Measurements from ENCODE around the gene KCND2.

Gene KCND2

GRCh38 chr7:120615703-120616102, 342.7 kb downstream of the KCND2 start:
- no peak overlapping the region for H3K4me3 ChIP-seq (ENCODE audit: low read length)
- H3K4me1 ChIP-seq (ENCODE audit: control insufficient read depth, insufficient read depth, low read length): no peaks in the 10 kb centered on the region
- H3K27ac ChIP-seq (ENCODE audit: low read length): no peak overlapping the region
- WGBS (ENCODE audit: insufficient coverage, insufficient read length): no CpG with 5 or more reads among the region's 3 CpGs
- no peak for DNase-seq (ENCODE audit: low read depth, low spot score)
- no peaks in the 10 kb centered on the region for H3K9me3 ChIP-seq (ENCODE audit: control insufficient read depth, insufficient read depth, low read length)
- H3K27me3 ChIP-seq (ENCODE audit: control insufficient read depth, insufficient read depth, low read length): no peaks in the 10 kb centered on the region
- H3K36me3 ChIP-seq (ENCODE audit: control insufficient read depth, insufficient read depth, low read length): no peaks in the 10 kb centered on the region

DNA sequence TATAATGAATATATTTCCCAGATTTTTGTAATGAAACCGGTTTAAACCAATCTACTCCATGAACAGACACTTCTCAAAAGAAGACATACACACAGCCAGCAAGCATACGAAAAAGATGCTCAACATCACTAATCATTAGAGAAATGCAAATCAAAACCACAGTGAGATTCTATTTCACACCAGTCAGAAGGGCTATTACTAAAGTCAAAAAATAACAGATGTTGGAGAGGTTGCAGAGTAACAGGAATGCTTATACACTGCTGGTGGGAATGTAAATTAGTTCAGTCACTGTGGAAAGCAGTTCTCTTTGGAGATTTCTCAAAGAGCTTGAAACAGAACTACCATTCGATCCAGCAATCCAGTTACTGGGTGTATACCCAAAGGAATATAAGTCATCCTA, 344.3 kb downstream of the KCND2 start:
- Histone ChIP-seq H3K27ac (ENCODE audit: low read length) (no peak overlapping the region), H3K9me3 (ENCODE audit: control insufficient read depth, insufficient read depth, low read length) (no peaks in the 10 kb centered on the region), H3K4me3 (ENCODE audit: low read length) (no peak overlapping the region), H3K4me1 (ENCODE audit: control insufficient read depth, insufficient read depth, low read length) (no peaks in the 10 kb centered on the region), H3K27me3 (ENCODE audit: control insufficient read depth, insufficient read depth, low read length) (no peaks in the 10 kb centered on the region), H3K36me3 (ENCODE audit: control insufficient read depth, insufficient read depth, low read length) (no peaks in the 10 kb centered on the region)
- no CpG with 5 or more reads among the region's 3 CpGs for WGBS (ENCODE audit: insufficient coverage, insufficient read length)
- DNase-seq (ENCODE audit: low read depth, low spot score): no peak

- Histone ChIP-seq H3K36me3 (ENCODE audit: control insufficient read depth, insufficient read depth, low read length) (no peaks in the 10 kb centered on the region), H3K27ac (ENCODE audit: low read length) (no peak overlapping the region), H3K4me1 (ENCODE audit: control insufficient read depth, insufficient read depth, low read length) (no peaks in the 10 kb centered on the region), H3K4me3 (ENCODE audit: low read length) (no peak overlapping the region), H3K9me3 (ENCODE audit: control insufficient read depth, insufficient read depth, low read length) (no peaks in the 10 kb centered on the region), H3K27me3 (ENCODE audit: control insufficient read depth, insufficient read depth, low read length) (no peaks in the 10 kb centered on the region)
- no CpG with 5 or more reads among the region's 1 CpG for WGBS (ENCODE audit: insufficient coverage, insufficient read length)
- no peak for DNase-seq (ENCODE audit: low read depth, low spot score)
Observed at GRCh38 chr7:120628251-120628650, 355.3 kb downstream of the KCND2 start.

DNA sequence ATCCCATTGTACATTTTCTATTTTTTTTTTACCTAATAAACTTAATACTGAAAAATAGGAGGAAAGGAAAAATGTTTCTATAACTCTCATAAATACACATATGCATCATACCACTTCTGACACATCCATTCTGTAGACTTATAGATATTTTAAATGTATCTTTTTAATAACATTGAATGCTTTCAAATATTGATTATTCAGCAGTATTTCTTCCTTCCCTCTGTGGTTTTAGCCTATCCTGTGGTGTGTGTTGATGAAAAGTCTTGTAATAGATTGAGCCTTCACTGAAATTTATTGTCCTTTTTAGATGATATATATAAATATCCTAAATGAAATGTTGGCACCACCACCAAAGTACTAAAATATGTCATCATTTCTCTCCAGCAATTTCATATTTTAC, 366.9 kb downstream of the KCND2 start:
- H3K27me3 ChIP-seq (ENCODE audit: control insufficient read depth, insufficient read depth, low read length): no peaks in the 10 kb centered on the region
- H3K4me1 ChIP-seq (ENCODE audit: control insufficient read depth, insufficient read depth, low read length): no peaks in the 10 kb centered on the region
- H3K27ac ChIP-seq (ENCODE audit: low read length): no peak overlapping the region
- no peak overlapping the region for H3K4me3 ChIP-seq (ENCODE audit: low read length)
- H3K9me3 ChIP-seq (ENCODE audit: control insufficient read depth, insufficient read depth, low read length): no peaks in the 10 kb centered on the region
- DNase-seq (ENCODE audit: low read depth, low spot score): no peak
- H3K36me3 ChIP-seq (ENCODE audit: control insufficient read depth, insufficient read depth, low read length): no peaks in the 10 kb centered on the region

- H3K27ac ChIP-seq (ENCODE audit: low read length): no peak overlapping the region
- no peaks in the 10 kb centered on the region for H3K36me3 ChIP-seq (ENCODE audit: control insufficient read depth, insufficient read depth, low read length)
- no peak for DNase-seq (ENCODE audit: low read depth, low spot score)
- H3K9me3 ChIP-seq (ENCODE audit: control insufficient read depth, insufficient read depth, low read length): no peaks in the 10 kb centered on the region
- H3K4me1 ChIP-seq (ENCODE audit: control insufficient read depth, insufficient read depth, low read length): no peaks in the 10 kb centered on the region
- H3K27me3 ChIP-seq (ENCODE audit: control insufficient read depth, insufficient read depth, low read length): no peaks in the 10 kb centered on the region
- no peak overlapping the region for H3K4me3 ChIP-seq (ENCODE audit: low read length)
- no CpG with 5 or more reads among the region's 1 CpG for WGBS (ENCODE audit: insufficient coverage, insufficient read length)
Observed at GRCh38 chr7:120645966-120646365, 373.0 kb downstream of the KCND2 start.

GRCh38 chr7:120654241-120654640, 381.3 kb downstream of the KCND2 start:
- no peak for DNase-seq (ENCODE audit: low read depth, low spot score)
- Histone ChIP-seq H3K4me1 (ENCODE audit: control insufficient read depth, insufficient read depth, low read length) (no peaks in the 10 kb centered on the region), H3K9me3 (ENCODE audit: control insufficient read depth, insufficient read depth, low read length) (no peaks in the 10 kb centered on the region), H3K27me3 (ENCODE audit: control insufficient read depth, insufficient read depth, low read length) (no peaks in the 10 kb centered on the region), H3K36me3 (ENCODE audit: control insufficient read depth, insufficient read depth, low read length) (no peaks in the 10 kb centered on the region), H3K27ac (ENCODE audit: low read length) (no peak overlapping the region), H3K4me3 (ENCODE audit: low read length) (no peak overlapping the region)

DNA sequence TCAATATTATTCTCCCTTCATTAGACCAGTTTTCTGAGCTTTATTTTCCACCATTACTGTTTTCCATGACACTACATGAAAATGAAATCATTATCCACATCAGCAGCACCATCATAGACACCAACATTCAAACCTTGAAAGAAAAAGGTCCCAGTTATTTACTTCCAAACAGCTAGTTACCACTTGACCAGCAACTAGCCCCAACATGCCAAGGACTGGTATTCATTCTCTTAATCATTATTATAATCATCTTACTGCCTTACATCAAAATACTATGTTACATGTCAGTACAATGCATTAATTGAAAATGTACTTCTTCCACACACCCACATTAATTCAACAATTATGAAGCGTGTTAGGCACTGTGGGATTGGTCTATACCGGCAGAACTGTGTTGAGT, 385.5 kb downstream of the KCND2 start:
- Histone ChIP-seq H3K27me3 (ENCODE audit: control insufficient read depth, insufficient read depth, low read length) (no peaks in the 10 kb centered on the region), H3K4me1 (ENCODE audit: control insufficient read depth, insufficient read depth, low read length) (no peaks in the 10 kb centered on the region), H3K27ac (ENCODE audit: low read length) (no peak overlapping the region), H3K4me3 (ENCODE audit: low read length) (no peak overlapping the region), H3K9me3 (ENCODE audit: control insufficient read depth, insufficient read depth, low read length) (no peaks in the 10 kb centered on the region), H3K36me3 (ENCODE audit: control insufficient read depth, insufficient read depth, low read length) (no peaks in the 10 kb centered on the region)
- DNase-seq (ENCODE audit: low read depth, low spot score): no peak
- no CpG with 5 or more reads among the region's 2 CpGs for WGBS (ENCODE audit: insufficient coverage, insufficient read length)

DNA sequence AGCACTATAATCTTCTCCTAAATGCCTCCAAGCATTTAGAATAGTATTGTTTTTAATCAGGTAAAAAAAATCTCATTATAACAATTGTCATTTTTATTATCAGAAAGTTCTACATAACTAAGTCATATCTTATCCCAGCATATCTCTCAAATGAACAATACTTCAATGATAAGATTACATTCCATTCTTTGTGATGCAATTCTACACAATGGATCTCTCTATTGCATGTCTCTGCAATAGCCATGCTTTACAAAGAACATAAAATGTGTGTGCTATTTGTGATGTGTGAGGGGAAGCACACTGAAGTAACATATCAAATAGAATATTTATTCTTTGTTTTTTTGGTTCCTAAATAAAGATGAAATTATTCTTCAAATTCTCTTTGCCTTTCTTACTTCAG, 389.3 kb downstream of the KCND2 start:
- Histone ChIP-seq H3K4me1 (ENCODE audit: control insufficient read depth, insufficient read depth, low read length) (no peaks in the 10 kb centered on the region), H3K36me3 (ENCODE audit: control insufficient read depth, insufficient read depth, low read length) (no peaks in the 10 kb centered on the region), H3K9me3 (ENCODE audit: control insufficient read depth, insufficient read depth, low read length) (no peaks in the 10 kb centered on the region), H3K4me3 (ENCODE audit: low read length) (no peak overlapping the region), H3K27me3 (ENCODE audit: control insufficient read depth, insufficient read depth, low read length) (no peaks in the 10 kb centered on the region), H3K27ac (ENCODE audit: low read length) (no peak overlapping the region)
- DNase-seq (ENCODE audit: low read depth, low spot score): no peak

GRCh38 chr7:120665068-120665467, 392.1 kb downstream of the KCND2 start:
- no peak for DNase-seq (ENCODE audit: low read depth, low spot score)
- no peaks in the 10 kb centered on the region for H3K36me3 ChIP-seq (ENCODE audit: control insufficient read depth, insufficient read depth, low read length)
- no peaks in the 10 kb centered on the region for H3K27me3 ChIP-seq (ENCODE audit: control insufficient read depth, insufficient read depth, low read length)
- H3K4me3 ChIP-seq (ENCODE audit: low read length): no peak overlapping the region
- no CpG with 5 or more reads among the region's 1 CpG for WGBS (ENCODE audit: insufficient coverage, insufficient read length)
- no peaks in the 10 kb centered on the region for H3K4me1 ChIP-seq (ENCODE audit: control insufficient read depth, insufficient read depth, low read length)
- no peak overlapping the region for H3K27ac ChIP-seq (ENCODE audit: low read length)
- no peaks in the 10 kb centered on the region for H3K9me3 ChIP-seq (ENCODE audit: control insufficient read depth, insufficient read depth, low read length)

DNA sequence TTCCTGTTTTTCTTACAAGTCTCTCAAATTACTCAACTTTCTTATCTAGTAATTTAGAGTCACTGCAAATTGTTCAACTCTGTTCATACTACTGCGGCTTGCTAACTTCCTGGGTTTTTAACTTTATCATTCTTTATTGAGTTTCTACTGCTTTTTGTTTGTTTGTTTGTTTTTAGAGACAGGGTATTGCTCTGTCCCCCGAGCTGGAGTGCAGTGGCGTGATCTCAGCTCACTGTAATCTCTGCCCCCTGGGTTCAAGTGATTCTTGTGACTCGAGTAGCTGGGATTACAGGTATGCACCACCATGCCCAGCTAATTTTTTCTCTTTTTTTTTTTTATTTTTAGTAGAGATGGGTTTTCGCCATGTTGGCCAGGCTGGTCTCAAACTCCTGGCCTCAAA, 402.1 kb downstream of the KCND2 start:
- no peak for DNase-seq (ENCODE audit: low read depth, low spot score)
- Histone ChIP-seq H3K36me3 (ENCODE audit: control insufficient read depth, insufficient read depth, low read length) (no peaks in the 10 kb centered on the region), H3K9me3 (ENCODE audit: control insufficient read depth, insufficient read depth, low read length) (no peaks in the 10 kb centered on the region), H3K4me3 (ENCODE audit: low read length) (no peak overlapping the region), H3K27ac (ENCODE audit: low read length) (no peak overlapping the region), H3K27me3 (ENCODE audit: control insufficient read depth, insufficient read depth, low read length) (no peaks in the 10 kb centered on the region), H3K4me1 (ENCODE audit: control insufficient read depth, insufficient read depth, low read length) (no peaks in the 10 kb centered on the region)
- WGBS (ENCODE audit: insufficient coverage, insufficient read length): no CpG with 5 or more reads among the region's 5 CpGs

DNA sequence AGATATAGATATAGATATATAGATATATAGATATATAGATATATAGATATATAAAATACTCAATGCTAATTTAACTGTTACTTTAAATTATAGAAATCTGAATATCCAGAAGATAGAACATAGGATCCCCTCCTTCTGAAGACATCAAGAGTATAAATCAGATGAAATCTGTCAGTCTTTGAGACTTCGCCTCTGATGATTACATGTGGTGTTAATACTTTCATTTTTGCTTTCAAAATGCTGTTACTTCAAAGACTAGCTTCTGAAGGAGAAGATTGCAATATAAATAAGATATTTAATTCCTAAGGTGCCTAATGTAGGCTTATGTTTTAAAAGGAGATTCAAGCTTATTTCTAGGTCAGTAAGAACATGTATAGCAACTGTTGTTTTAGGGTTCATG, 404.6 kb downstream of the KCND2 start:
- Histone ChIP-seq H3K4me1 (ENCODE audit: control insufficient read depth, insufficient read depth, low read length) (no peaks in the 10 kb centered on the region), H3K27me3 (ENCODE audit: control insufficient read depth, insufficient read depth, low read length) (no peaks in the 10 kb centered on the region), H3K27ac (ENCODE audit: low read length) (no peak overlapping the region), H3K36me3 (ENCODE audit: control insufficient read depth, insufficient read depth, low read length) (no peaks in the 10 kb centered on the region), H3K9me3 (ENCODE audit: control insufficient read depth, insufficient read depth, low read length) (no peaks in the 10 kb centered on the region), H3K4me3 (ENCODE audit: low read length) (no peak overlapping the region)
- WGBS (ENCODE audit: insufficient coverage, insufficient read length): no CpG with 5 or more reads among the region's 1 CpG
- DNase-seq (ENCODE audit: low read depth, low spot score): no peak
